Cardiac muscle cell (in vitro differentiated cells and primary cell): ENCODE measurements around the gene SENP2. TPM values are rescaled to one million over a fixed set of nuclear protein-coding genes. Genes with fewer than 3 reads are reported as not detected.
"Not testable (repeated sequence)": the region's sequence is repeated elsewhere in the genome, so short reads cannot be mapped to it uniquely, and the experiment has no call there.

Experiments
- DNase-seq, 2 donors: peaks; one replicate each; pipeline versions ENCODE4 v3.0.0 to v3.0.0-alpha.2; 2010 to 2017; ENCODE audit warnings: low read depth in 1 of 2, low spot score in 1 of 2
- H3K27ac ChIP-seq: fragments of 200-600 bp; sonication (generic); 2 replicates; pipeline ENCODE4 v1.5.1; 2016
- H3K27me3 ChIP-seq: fragments of 200-600 bp; sonication (generic); 2 replicates; pipeline ENCODE4 v1.6.0; 2016; ENCODE audit warnings: control low read depth
- H3K36me3 ChIP-seq: fragments of 200-600 bp; sonication (generic); 2 replicates; pipeline ENCODE4 v1.5.1; 2016; ENCODE audit warnings: control low read depth
- H3K4me1 ChIP-seq: fragments of 200-600 bp; sonication (generic); 2 replicates; pipeline ENCODE4 v1.8.1; 2017; ENCODE audit warnings: low read depth, mild to moderate bottlenecking, mixed run types
- H3K4me3 ChIP-seq: fragments of 200-600 bp; sonication (generic); 2 replicates; pipeline ENCODE4 v1.5.1; 2016; ENCODE audit warnings: mild to moderate bottlenecking
- H3K9me3 ChIP-seq: fragments of 200-600 bp; sonication (generic); 2 replicates; pipeline ENCODE4 v1.5.1; 2017; ENCODE audit warnings: low read depth, mild to moderate bottlenecking, control low read depth
- CTCF ChIP-seq: IDR thresholded peaks from 2 replicates; pipeline ENCODE4 v1.5.1; 2012; ENCODE audit warnings: low read depth, mild to moderate bottlenecking, low read length
- polyA plus RNA-seq: library from polyadenylated mRNA; unstranded; fragments of >200 nt; fragmentation: Nextera tagmentation; extraction: Ambion mirVana; gene quantifications from 2 replicates; pipeline ENCODE4 v1.2.1, GENCODE V29; 2016
- total RNA-seq: library from RNA; depleted of rRNA; stranded (reverse); fragments of >200 nt; gene quantifications from 2 replicates; pipeline ENCODE4 v1.2.3, GENCODE V29; 2016

SENP2 gene
- total and polyA plus RNA-seq, 2 experiments from 2014 or later, result 26.9 to 53.6 TPM

DNA sequence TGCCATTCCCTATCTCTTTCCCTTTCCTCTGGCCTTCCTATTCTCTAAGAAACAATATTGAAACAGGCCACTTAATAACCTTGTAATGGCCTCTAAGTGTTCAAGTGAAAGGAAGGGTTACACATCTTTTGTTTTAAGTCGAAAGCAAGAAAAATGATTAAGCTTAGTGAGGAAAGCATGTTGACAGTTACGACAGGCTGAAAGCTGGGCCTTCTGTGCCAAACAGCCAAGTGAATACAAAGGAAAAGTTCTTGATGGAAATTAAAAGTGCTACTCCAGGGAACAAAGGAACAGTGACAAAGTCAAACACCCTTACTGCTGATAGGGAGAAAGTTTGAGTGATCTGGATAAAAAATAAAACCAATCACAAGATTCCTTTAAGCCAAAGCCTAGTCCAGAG is 54.2 kb downstream of the SENP2 start:
- Histone ChIP-seq H3K36me3 (peaks cover 6% of the 10 kb centered on the region), H3K27ac (peak overlapping the region; percentile 21), H3K4me1 (no peaks in the 10 kb centered on the region), H3K4me3 (no peak overlapping the region), H3K27me3 (no peaks in the 10 kb centered on the region), H3K9me3 (no peaks in the 10 kb centered on the region)
- no peak for TF ChIP-seq CTCF
- DNase-seq, result no peak

DNA sequence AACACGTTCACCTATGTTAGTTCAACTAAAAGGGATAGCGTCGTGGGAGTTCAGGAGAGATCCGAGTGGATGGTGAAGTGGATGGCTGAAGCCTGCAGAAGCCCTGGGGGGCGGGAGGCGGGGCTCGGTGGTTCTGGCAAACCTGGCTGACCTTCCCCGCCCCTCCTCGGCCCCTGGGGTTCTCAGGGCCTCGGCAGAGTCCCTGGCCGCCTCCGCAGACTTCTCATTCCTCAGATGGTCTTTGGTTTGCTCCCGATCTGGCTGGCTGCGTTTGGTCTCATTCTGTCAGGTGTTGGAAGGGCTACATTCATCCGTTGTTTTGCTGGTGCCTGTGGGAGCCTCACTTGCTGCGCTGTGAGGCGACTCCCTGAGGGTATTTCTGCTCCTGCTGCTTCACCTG is 59.1 kb downstream of the SENP2 start:
- H3K4me3 ChIP-seq, DNase-seq, H3K9me3 ChIP-seq, H3K27me3 ChIP-seq, H3K4me1 ChIP-seq: not testable (repeated sequence)
- Histone ChIP-seq H3K27ac (peak overlapping the region; percentile 72), H3K36me3 (peaks cover 48% of the 10 kb centered on the region)

DNA sequence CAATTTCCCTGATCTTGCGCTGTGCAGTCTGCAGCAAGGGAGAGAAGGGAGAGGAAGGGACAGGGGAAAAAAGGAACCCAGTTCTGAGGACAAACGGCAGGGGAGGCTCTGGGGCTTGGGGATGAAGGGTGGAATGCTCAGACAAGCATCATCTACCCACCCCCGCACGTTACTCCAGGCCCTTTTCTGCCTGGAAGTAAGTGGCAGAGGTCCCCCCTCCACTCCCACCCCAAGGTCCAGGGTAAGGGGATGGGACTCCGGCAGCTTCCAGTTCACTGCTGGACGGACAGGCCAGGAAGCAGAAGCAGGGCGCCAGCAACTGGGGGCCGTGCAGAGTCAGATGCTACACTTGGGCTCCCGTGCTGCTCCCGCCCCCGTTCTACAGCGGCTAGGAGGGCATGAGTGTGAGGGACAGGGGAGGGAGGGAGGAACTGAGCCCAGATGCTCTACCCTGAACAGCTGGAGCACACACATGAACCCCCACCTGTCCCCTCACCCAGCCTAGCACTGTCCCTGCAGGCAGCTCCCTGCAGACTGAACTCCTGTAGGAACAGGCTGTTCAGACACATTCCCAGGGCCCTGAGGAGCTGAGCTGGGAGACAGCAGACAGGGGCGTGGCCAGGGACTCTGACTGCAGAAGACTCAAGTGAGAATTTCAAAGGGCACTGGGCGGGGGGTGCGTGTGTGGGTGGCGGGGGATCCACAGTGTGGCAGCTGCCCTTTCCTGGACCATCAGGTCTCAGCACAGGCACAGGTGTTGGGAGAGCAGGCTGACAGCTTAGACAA is 59.7 kb downstream of the SENP2 start:
- H3K4me3 ChIP-seq, result no peak overlapping the region
- no peak for TF ChIP-seq CTCF
- H3K27ac ChIP-seq, result peak overlapping the region; percentile 72
- H3K27me3 ChIP-seq, result no peaks in the 10 kb centered on the region
- H3K4me1 ChIP-seq, result no peaks in the 10 kb centered on the region
- H3K9me3 ChIP-seq, result no peaks in the 10 kb centered on the region
- no peak for DNase-seq
- H3K36me3 ChIP-seq, result peaks cover 53% of the 10 kb centered on the region

DNA sequence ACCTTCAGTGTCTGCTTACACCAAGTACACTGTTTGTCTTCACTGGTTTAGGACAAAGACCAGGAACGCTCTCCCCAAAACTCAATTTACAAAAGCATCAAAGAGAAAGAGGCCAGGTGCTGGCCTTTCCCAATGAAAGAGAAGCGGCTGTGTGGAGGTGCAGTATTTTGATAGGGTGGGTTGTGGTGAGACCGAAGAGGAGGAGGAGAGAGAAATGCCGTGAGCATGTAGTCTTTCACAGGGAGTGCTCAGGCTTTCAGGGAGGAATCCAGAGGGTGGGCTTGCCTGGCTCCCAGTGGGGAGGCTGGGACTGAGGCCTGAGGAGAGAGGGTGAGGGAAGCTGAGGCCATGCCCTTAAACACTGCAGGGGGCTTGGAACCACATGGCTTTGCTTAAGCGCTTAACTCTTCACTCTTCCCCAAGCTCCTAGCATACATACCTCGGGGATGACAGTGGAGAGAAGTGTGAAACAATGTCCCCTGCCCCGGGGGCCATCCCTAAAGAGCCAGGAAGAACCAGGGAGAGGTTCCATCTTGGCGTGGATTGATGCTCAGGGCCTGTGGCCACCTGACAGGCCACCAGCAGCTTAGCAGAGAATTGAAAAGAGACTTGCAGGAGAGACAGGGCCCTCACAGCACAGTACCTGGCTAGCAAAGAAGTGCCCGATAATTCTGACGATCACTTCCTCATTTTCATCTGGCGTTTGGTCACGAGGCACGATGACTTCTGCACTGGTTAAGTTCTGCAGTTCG is 60.5 kb downstream of the SENP2 start:
- no peaks in the 10 kb centered on the region for H3K4me1 ChIP-seq
- peak overlapping the region; percentile 72 for H3K27ac ChIP-seq
- no peak for DNase-seq
- peaks cover 60% of the 10 kb centered on the region for H3K36me3 ChIP-seq
- H3K27me3 ChIP-seq, result no peaks in the 10 kb centered on the region
- no peak for TF ChIP-seq CTCF
- no peak overlapping the region for H3K4me3 ChIP-seq
- H3K9me3 ChIP-seq, result no peaks in the 10 kb centered on the region

DNA sequence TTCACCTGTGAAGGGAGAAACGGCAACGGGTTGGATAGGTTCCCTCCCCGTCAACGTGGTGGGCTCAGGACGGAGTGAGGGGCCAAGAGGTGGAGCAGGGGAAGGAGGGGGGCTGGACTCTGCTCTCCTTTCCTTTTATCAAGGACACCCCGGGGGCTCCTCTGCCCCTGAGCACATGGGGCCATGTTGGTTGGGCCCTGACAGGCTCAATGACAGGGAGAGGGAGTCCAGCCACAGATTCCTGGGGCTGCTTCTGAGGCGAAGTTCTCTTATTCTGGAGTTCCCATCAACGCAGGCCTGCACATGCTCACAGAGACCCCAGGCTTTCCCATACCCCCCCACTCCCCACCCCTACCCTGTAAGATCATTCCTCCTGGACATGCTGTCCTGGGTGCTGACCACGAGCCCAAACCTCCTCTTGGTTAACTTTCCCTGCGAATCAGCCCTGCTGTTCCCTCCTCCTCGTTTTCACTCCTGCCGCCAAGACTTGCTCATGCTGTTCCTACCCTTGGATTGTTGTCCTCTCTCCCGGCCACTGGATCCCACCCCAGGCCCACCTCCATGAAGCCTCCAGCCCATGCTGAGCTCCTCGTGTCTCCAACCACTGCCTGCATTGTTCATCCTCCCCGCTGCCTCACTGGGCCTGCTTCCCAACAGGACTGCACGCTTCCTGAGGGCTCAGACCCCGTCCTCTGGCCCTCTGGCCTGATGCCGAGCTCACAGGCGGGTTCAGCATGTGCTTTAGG is 61.2 kb downstream of the SENP2 start:
- Histone ChIP-seq H3K4me3 (no peak overlapping the region), H3K36me3 (peaks cover 60% of the 10 kb centered on the region), H3K4me1 (no peaks in the 10 kb centered on the region), H3K27ac (peak overlapping the region; percentile 72), H3K27me3 (no peaks in the 10 kb centered on the region), H3K9me3 (no peaks in the 10 kb centered on the region)
- DNase-seq, result no peak
- TF ChIP-seq CTCF, result no peak
